HEK293 (cell line): ENCODE measurements around the gene RAB28.

Source experiments
- ZBTB20 ChIP-seq: fragments of 450-650 bp; formaldehyde crosslinking; IDR thresholded peaks from 2 replicates; pipeline ENCODE4 v1.5.1; 2016; ENCODE audit warnings: missing biosample characterization, missing genetic modification characterization
- ZNF239 ChIP-seq: fragments of 450-650 bp; formaldehyde crosslinking; IDR thresholded peaks from 2 replicates; pipeline ENCODE4 v1.5.1; 2016; ENCODE audit warnings: missing biosample characterization, missing genetic modification characterization
- ZNF266 ChIP-seq: fragments of 450-650 bp; formaldehyde crosslinking; IDR thresholded peaks from 2 replicates; pipeline ENCODE4 v1.5.1; 2016; ENCODE audit warnings: missing biosample characterization, missing genetic modification characterization, low read depth
- ZNF354C ChIP-seq: fragments of 450-650 bp; formaldehyde crosslinking; IDR thresholded peaks from 2 replicates; pipeline ENCODE4 v1.5.1; 2016; ENCODE audit warnings: missing biosample characterization, missing genetic modification characterization, low read depth, borderline replicate concordance
- ZNF558 ChIP-seq: fragments of 450-650 bp; formaldehyde crosslinking; IDR thresholded peaks from 2 replicates; pipeline ENCODE4 v1.5.1; 2016; ENCODE audit warnings: missing biosample characterization, missing genetic modification characterization
- ZNF664 ChIP-seq: fragments of 450-650 bp; formaldehyde crosslinking; IDR thresholded peaks from 2 replicates; pipeline ENCODE4 v1.5.1; 2016; ENCODE audit warnings: missing biosample characterization, missing genetic modification characterization
- ZNF768 ChIP-seq: fragments of 450-650 bp; formaldehyde crosslinking; IDR thresholded peaks from 2 replicates; pipeline ENCODE4 v1.5.1; 2018; ENCODE audit warnings: missing biosample characterization, mild to moderate bottlenecking, missing genetic modification characterization

DNA sequence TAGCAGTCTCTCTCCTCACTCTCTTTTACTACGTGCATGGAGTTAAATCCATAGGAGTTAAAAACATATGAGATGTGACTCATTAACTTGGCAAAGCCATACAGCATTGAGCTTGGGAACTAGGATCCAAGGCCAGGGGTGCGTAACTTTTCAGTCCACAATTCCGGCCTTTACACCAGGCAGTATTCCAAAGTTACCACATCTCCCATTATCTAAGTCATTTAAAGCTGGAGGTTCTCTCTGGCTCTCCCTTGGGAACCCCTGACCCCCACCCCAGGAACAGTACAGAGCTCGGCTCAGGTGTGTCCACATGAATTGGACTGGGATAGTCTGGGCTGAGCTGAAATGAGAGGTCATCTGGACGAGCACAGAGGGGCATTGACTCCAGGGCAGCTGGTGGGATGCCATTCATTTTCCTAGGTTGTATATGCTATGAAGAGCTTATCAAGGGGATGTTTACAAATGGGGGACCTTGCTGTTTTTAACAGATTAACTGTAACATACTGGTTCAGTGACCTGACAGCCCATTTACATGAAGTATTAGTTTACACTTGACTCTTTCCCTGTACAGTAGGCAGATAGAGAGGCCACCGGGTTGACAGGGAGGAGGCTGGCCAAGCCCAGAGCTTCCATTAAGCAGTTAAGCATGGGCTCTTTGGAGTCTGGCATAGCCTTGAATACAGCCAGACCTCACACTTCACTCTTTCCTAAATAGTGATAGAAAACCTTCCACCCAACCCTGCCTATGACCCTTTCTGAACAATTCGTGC lies 128.8 kb downstream of the RAB28 start:
- TF ChIP-seq ZNF266 (no peak), ZBTB20 (no peak), ZNF558 (tag by site-specific recombination) (no peak), ZNF239 (tag by site-specific recombination) (no peak), ZNF768 (no peak), ZNF354C (tag by site-specific recombination) (no peak), ZNF664 (tag by site-specific recombination) (no peak)
